WI38 (cell line): ENCODE data around the gene SLC2A13.

Source experiments
- H3K4me3 ChIP-seq: 2 replicates; pipeline ENCODE4 v1.5.1; 2011; ENCODE audit warnings: low read depth, mild to moderate bottlenecking, control low read depth, low read length
- TF ChIP-seq, protein P1 (sequence below): IDR thresholded peaks from 2 replicates; pipeline ENCODE4 v1.5.1; 2012; ENCODE audit warnings: low read depth, mild to moderate bottlenecking, control low read depth, low read length

Gene SLC2A13

DNA sequence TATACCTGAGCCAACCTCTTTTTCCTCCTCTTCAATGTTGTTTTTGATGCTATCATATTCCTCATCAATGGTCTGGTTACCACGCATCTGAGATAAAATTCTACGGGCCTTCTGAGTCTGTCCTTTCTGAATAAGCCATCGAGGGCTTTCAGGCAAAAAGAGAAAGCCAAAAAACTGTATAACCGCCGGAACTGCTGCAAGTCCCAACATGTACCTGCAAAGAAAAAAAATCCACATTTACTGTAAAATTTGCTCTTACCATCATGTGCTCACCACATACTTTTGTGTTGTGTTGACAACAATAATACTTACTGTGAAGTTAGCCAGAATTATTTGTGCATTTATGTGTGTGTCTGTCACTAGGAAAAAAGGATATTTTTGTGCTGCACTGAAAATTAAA lies 77.6 kb downstream of the SLC2A13 start:
- H3K4me3 ChIP-seq: no peak overlapping the region
- TF ChIP-seq, protein P1, sequence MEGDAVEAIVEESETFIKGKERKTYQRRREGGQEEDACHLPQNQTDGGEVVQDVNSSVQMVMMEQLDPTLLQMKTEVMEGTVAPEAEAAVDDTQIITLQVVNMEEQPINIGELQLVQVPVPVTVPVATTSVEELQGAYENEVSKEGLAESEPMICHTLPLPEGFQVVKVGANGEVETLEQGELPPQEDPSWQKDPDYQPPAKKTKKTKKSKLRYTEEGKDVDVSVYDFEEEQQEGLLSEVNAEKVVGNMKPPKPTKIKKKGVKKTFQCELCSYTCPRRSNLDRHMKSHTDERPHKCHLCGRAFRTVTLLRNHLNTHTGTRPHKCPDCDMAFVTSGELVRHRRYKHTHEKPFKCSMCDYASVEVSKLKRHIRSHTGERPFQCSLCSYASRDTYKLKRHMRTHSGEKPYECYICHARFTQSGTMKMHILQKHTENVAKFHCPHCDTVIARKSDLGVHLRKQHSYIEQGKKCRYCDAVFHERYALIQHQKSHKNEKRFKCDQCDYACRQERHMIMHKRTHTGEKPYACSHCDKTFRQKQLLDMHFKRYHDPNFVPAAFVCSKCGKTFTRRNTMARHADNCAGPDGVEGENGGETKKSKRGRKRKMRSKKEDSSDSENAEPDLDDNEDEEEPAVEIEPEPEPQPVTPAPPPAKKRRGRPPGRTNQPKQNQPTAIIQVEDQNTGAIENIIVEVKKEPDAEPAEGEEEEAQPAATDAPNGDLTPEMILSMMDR: no peak

DNA sequence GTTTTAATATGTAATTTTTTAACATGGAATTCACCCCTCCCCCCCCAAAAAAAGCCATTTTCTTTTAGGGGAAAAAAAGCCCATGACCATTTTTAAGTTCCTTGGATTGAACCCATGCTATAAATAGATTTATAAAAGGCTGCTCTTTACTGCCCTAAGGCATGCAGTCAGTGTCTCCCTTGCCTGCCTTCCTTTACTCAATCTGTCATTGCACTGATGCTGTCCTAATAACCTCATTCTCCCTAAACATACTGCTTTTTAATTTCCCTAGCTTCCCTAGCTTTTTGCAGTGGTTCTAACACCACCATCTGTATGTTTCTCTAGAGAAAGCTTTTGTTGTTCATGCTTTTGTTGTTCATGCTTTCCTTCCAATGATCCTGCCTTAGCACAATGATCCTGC lies 83.0 kb downstream of the SLC2A13 start:
- no peak overlapping the region for H3K4me3 ChIP-seq
- TF ChIP-seq, protein P1: no peak

DNA sequence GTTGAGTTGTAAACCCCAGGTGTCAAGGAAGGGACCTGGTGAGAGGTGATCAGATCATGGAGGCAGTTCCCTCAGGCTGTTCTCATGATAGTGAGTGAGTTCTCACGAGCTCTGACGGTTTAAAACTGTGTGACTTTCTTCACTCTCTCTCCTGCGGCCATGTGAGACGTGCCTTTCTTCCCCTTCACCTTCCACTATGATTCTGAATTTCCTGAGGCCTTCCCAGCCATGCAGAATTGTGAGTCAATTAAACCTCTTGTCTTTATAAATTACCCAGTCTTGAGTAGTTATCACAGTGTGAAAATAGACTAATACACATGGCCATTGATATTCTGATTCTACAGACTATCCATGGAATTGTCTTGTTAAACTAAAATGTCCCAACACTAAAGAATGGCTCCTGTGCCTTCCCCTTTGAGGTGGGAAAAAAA lies 85.6 kb downstream of the SLC2A13 start:
- no peak overlapping the region for H3K4me3 ChIP-seq
- TF ChIP-seq, protein P1: no peak

DNA sequence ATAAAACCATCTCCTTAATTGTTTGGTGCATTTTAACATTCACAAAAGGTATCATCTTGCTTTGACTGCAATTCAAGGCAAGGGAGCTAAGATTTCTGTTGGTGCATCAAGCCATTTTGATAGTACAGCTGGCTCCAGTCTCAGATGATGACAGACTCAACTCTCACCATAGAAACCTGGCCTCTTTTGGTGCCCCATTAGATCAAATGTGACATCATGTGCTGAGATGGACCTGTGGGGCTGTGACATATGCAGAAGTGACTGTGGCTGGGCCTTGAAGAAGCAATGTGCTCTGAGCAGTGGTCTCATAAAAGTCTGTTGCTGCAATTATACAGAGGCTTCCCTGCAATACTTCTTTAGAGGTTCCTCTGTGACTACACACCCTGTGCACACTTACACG lies 88.4 kb downstream of the SLC2A13 start:
- TF ChIP-seq, protein P1: no peak
- no peak overlapping the region for H3K4me3 ChIP-seq

DNA sequence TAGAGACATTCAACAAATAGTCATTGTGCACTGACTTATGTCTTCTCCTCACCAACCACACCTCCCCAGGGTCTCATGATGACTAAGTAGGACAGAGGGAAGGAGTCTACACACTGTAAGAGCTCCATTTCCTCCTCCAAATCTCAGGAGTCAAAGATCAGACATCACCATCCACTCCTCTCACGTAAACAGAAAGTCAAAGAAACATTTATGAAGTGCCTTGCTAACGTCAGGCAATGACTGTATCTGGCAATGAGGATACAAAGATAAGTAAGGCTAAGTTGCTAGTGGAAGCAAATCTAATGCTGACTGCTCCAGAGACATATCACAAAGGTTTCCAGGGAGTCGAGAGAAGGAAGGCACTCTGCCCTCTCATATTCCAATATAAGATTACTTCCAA lies 88.9 kb downstream of the SLC2A13 start:
- TF ChIP-seq, protein P1: no peak
- no peak overlapping the region for H3K4me3 ChIP-seq

DNA sequence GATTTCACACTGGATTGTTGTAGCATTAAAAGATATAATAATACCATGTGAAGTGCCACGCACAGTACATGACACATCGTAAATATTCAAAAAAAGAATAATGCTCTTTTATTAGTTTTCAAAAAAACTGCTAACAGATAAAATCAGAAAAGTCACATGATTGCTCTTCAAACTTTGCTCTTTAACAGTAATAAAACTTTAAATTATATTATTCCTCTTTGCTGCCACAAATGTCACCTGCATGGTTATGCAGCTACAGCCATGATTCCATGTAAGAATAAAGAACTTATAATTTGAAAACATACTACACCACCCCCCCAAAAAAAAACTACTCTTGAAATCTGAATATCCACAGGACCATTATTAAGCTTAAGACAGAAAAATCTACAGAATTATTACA lies 90.0 kb downstream of the SLC2A13 start:
- TF ChIP-seq, protein P1: no peak
- no peak overlapping the region for H3K4me3 ChIP-seq

DNA sequence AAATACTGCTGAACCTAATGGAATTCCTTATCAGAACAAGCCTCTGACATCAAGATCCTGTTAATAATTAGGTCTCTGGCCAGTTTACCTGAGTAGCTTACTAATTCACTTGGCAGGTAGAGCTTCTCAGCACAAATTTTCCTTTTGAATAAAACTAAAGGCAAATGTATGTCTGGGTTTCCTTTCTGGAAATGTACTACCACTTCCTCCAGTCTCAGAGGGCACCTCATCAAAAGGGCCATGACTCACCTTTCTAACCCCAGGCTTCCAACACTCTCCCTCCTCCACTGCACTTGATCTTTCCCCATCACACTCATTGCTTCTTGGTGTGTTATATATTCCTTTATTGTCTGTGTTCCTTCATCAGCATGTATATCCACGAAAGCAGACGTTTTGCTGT lies 90.5 kb downstream of the SLC2A13 start:
- TF ChIP-seq, protein P1: no peak
- H3K4me3 ChIP-seq: no peak overlapping the region
